Prostate gland (tissue), 2 donors: ENCODE results near the gene RALY. TPM values are rescaled to one million over a fixed set of nuclear protein-coding genes. Genes with fewer than 3 reads are reported as not detected.
A peak's percentile ranks its signal among the peaks of the same experiment; 100 is the strongest.

ENCODE experiments used
- DNase-seq: peaks from one replicate; pipeline ENCODE4 v3.0.0-alpha.2; 2019; ENCODE audit warnings: low spot score
- H3K27ac ChIP-seq, 2 donors: fragments of 200-600 bp; sonication (generic); 2 replicates each; pipeline ENCODE4 v1.5.1; 2017 to 2019
- H3K27me3 ChIP-seq: fragments of 200-600 bp; sonication (generic); replicated peaks from 2 replicates; pipeline ENCODE4 v1.5.1; 2019; ENCODE audit not compliant: insufficient read depth
- H3K36me3 ChIP-seq, 2 donors: fragments of 200-600 bp; sonication (generic); 1 replicate in 1 of 2; 2 replicates in 1 of 2; pipeline versions ENCODE4 v1.5.1 to v1.8.1; 2017 to 2019
- H3K4me1 ChIP-seq: fragments of 200-600 bp; sonication (generic); replicated peaks from 2 replicates; pipeline ENCODE4 v1.5.1; 2019
- H3K4me3 ChIP-seq, 2 donors: fragments of 200-600 bp; sonication (generic); 2 replicates each; pipeline ENCODE4 v1.5.1; 2017 to 2019
- H3K9me3 ChIP-seq: fragments of 200-600 bp; sonication (generic); 2 replicates; pipeline ENCODE4 v1.5.1; 2017
- CTCF ChIP-seq, 4 experiments: fragments of 200-600 bp in 2 of 4; fragments of 450-650 bp in 2 of 4; sonication (generic) in 2 of 4; IDR thresholded peaks; 1 replicate in 3 of 4; 2 replicates in 1 of 4; pipeline ENCODE4 v1.5.1; 2016 to 2019; ENCODE audit warnings: antibody characterized with exemption in 4 of 4, mild to moderate bottlenecking in 2 of 4, moderate library complexity in 2 of 4
- POLR2A ChIP-seq: fragments of 450-650 bp; IDR thresholded peaks from one replicate; pipeline ENCODE4 v1.6.1; 2016; ENCODE audit warnings: antibody characterized with exemption, mild to moderate bottlenecking
- POLR2AphosphoS5 ChIP-seq: sonication (generic); formaldehyde crosslinking; IDR thresholded peaks from one replicate; pipeline ENCODE4 v1.6.1; 2017; ENCODE audit warnings: antibody characterized with exemption
- WGBS: methylation state at CpG from one replicate; pipeline ENCODE4 v1.1.5; 2018; 5-methylcytosine and 5-hydroxymethylcytosine counted together
- intact Hi-C: fragments of 100-400 bp; cut with DNase I; formaldehyde crosslinking; loops from one replicate; pipeline ENCODE4 v1.14.2; 2022
- total RNA-seq, 2 donors: library from RNA; depleted of rRNA; stranded (reverse); fragments of >200 nt; gene quantifications; one replicate each; pipeline ENCODE4 v1.1.0, GENCODE V29; 2016

Gene RALY
- total RNA-seq, 2 donors from 2014 or later = 120 to 187 TPM

- intact Hi-C loops = no loop called here
- Histone ChIP-seq H3K27me3 (no peaks in the 10 kb centered on the region), H3K36me3 (no peaks in the 10 kb centered on the region), H3K4me3 (no peak overlapping the region), H3K4me1 (peaks cover 4% of the 10 kb centered on the region), H3K9me3 (no peaks in the 10 kb centered on the region), H3K27ac (no peak overlapping the region)
- no peak for DNase-seq
- WGBS = 76% methylated on average over 5 of the region's 5 CpGs
- TF ChIP-seq POLR2A = no peak
- no peak for TF ChIP-seq POLR2AphosphoS5
- TF ChIP-seq CTCF (IDR thresholded peaks at IDR 0.05) = no peak
Observed at GRCh38 chr20:34085544-34086040, 91.9 kb downstream of the RALY start.

GRCh38 chr20:34088305-34089174, 94.8 kb downstream of the RALY start:
- TF ChIP-seq CTCF (IDR thresholded peaks at IDR 0.05) (no peak), POLR2AphosphoS5 (no peak), POLR2A (no peak)
- no peaks in the 10 kb centered on the region for H3K36me3 ChIP-seq
- H3K27ac ChIP-seq = no peak overlapping the region
- DNase-seq = no peak
- H3K27me3 ChIP-seq = no peaks in the 10 kb centered on the region
- peaks cover 4% of the 10 kb centered on the region for H3K4me1 ChIP-seq
- H3K9me3 ChIP-seq = no peaks in the 10 kb centered on the region
- WGBS = 87% methylated on average over 15 of the region's 15 CpGs
- intact Hi-C loops = no loop called here
- H3K4me3 ChIP-seq = no peak overlapping the region

- intact Hi-C loops = no loop called here
- Histone ChIP-seq H3K4me3 (no peak overlapping the region), H3K9me3 (no peaks in the 10 kb centered on the region), H3K4me1 (peaks cover 4% of the 10 kb centered on the region), H3K27ac (no peak overlapping the region), H3K27me3 (no peaks in the 10 kb centered on the region), H3K36me3 (peaks cover 0 to 4% of the 10 kb centered on the region in 2 donors)
- TF ChIP-seq CTCF (IDR thresholded peaks at IDR 0.05) (no peak), POLR2A (no peak), POLR2AphosphoS5 (no peak)
- WGBS = 84% methylated on average over 5 of the region's 5 CpGs
- DNase-seq = no peak
Observed at GRCh38 chr20:34089175-34089479, 95.4 kb downstream of the RALY start.

- Histone ChIP-seq H3K4me1 (peaks cover 4% of the 10 kb centered on the region), H3K4me3 (no peak overlapping the region), H3K36me3 (peaks cover 0 to 6% of the 10 kb centered on the region in 2 donors), H3K27me3 (no peaks in the 10 kb centered on the region), H3K27ac (peak overlapping the region; percentile 40 to 47), H3K9me3 (no peaks in the 10 kb centered on the region)
- intact Hi-C loops = no loop called here
- 41% methylated on average over 13 of the region's 13 CpGs for WGBS
- TF ChIP-seq POLR2A (no peak), POLR2AphosphoS5 (peak; percentile 65)
- peak; percentile 52 for DNase-seq
Observed at GRCh38 chr20:34089655-34090345, 96.1 kb downstream of the RALY start.

GRCh38 chr20:34090645-34091044, 96.9 kb downstream of the RALY start:
- Histone ChIP-seq H3K4me1 (peaks cover 4% of the 10 kb centered on the region), H3K27me3 (no peaks in the 10 kb centered on the region), H3K27ac (peak overlapping the region in 1 of 2 donors; percentile 40), H3K36me3 (peaks cover 0 to 7% of the 10 kb centered on the region in 2 donors), H3K4me3 (no peak overlapping the region), H3K9me3 (no peaks in the 10 kb centered on the region)
- no peak for TF ChIP-seq CTCF (IDR thresholded peaks at IDR 0.05)
- TF ChIP-seq POLR2AphosphoS5 = no peak
- TF ChIP-seq POLR2A = no peak
- 93% methylated on average over 2 of the region's 2 CpGs for WGBS
- intact Hi-C loops = no loop called here
- no peak for DNase-seq
